ENCODE results near the gene ABHD16A.

The ABHD16A gene

DNA sequence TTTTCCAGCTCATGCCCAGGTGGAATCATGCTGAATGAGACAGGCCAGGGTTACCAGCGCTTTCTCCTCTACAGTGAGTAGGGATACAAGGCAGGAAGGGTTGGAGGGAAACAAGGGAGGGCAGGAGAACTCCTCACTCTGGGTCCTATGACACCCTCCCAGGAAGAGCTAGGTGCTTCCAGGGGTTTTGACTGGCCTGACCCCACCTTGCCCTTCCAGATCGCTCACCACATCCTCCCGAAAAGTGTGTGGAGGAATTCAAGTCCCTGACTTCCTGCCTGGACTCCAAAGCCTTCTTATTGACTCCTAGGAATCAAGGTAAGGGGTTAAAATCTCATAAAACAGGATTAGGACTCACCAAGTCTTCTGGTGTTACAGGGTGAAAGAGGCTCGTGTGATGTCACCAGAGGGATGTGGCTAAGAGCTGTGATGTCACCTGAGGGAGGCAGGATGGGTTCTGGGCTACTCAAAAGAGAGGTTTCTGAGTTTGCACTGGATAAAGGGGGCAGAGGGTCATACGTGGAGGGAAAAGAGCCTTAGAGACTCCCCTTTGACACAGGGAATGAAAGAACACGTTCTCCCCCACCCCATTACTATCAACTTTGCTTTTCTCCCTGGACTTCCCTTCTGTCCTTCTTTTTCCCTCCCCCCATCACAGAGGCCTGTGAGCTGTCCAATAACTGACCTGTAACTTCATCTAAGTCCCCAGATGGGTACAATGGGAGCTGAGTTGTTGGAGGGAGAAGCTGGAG, 45.5 kb downstream of the ABHD16A start:
- H3K18ac ChIP-seq (ENCODE audit: low read depth in 1 of 2, low read length in 2 of 2) = no peak overlapping the region
- H4K8ac ChIP-seq (ENCODE audit: low read length) = no peak overlapping the region
- H2BK12ac ChIP-seq (ENCODE audit: low read length in 2 of 2) = no peak overlapping the region
- no peak for DNase-seq
- no peak overlapping the region for H3K23ac ChIP-seq (ENCODE audit: low read length in 2 of 2)
- WGBS = 100% methylated on average over 5 of the region's 6 CpGs
- H3K36me3 ChIP-seq (ENCODE audit: control insufficient read depth in 1 of 2, insufficient read depth in 2 of 2, low read depth in 1 of 2, low read length in 2 of 2) = peaks cover 24 to 44% of the 10 kb centered on the region in 2 experiments
- peak overlapping the region; percentile 97 for H3K9ac ChIP-seq (ENCODE audit: low read length)
- no peaks in the 10 kb centered on the region for H3K27me3 ChIP-seq (ENCODE audit: control insufficient read depth in 1 of 2, insufficient read depth in 1 of 2, low read length in 2 of 2)
- peak overlapping the region in 1 of 2 experiments; percentile 98 for H3K4me3 ChIP-seq (ENCODE audit: insufficient read depth in 1 of 2, low read depth in 1 of 2, low read length in 2 of 2)
- no peak overlapping the region for H2AK5ac ChIP-seq (ENCODE audit: low read length, severe bottlenecking)
- H3K27ac ChIP-seq (ENCODE audit: low read length, poor library complexity, severe bottlenecking) = no peak overlapping the region
- H3K14ac ChIP-seq (ENCODE audit: low read length in 2 of 2) = no peak overlapping the region
- no peak overlapping the region for H3K4ac ChIP-seq (ENCODE audit: low read depth in 1 of 2, low read length in 2 of 2)
- no peak overlapping the region for H2BK120ac ChIP-seq (ENCODE audit: low read depth, low read length)
- H4K91ac ChIP-seq (ENCODE audit: low read length) = no peak overlapping the region
- no peak overlapping the region for H2BK5ac ChIP-seq (ENCODE audit: low read depth, low read length, poor library complexity, severe bottlenecking)
- no peak overlapping the region for H3K4me2 ChIP-seq (ENCODE audit: low read length, poor library complexity, severe bottlenecking)
- H2AFZ ChIP-seq (ENCODE audit: low read depth, low read length) = no peak overlapping the region
- peaks cover 31% of the 10 kb centered on the region for H3K4me1 ChIP-seq (ENCODE audit: control insufficient read depth, insufficient read depth, low read depth, low read length)
- H2BK15ac ChIP-seq (ENCODE audit: low read depth, poor library complexity, severe bottlenecking) = no peak overlapping the region
- H3K9me3 ChIP-seq (ENCODE audit: control insufficient read depth, low read length) = no peaks in the 10 kb centered on the region
- H3K79me1 ChIP-seq (replicated peaks; ENCODE audit: low read length, poor library complexity, severe bottlenecking) = peaks cover 20% of the 10 kb centered on the region

GRCh38 chr6:31655349-31656237, 47.5 kb downstream of the ABHD16A start, which contains the start of gene APOM:
APOM (plus strand) TSS chr6:31655894; CDS start chr6:31655967, 73 bp downstream.
- no peak within 1 kb of the TSS for H3K14ac ChIP-seq (ENCODE audit: low read length in 2 of 2)
- no peak within 1 kb of the TSS for H3K4me3 ChIP-seq (ENCODE audit: insufficient read depth in 1 of 2, low read depth in 1 of 2, low read length in 2 of 2)
- peaks cover 13% of the 10 kb centered on the region for H3K79me1 ChIP-seq (replicated peaks; ENCODE audit: low read length, poor library complexity, severe bottlenecking)
- no peaks in the 10 kb centered on the region for H3K9me3 ChIP-seq (ENCODE audit: control insufficient read depth, low read length)
- no peak within 1 kb of the TSS for H2AFZ ChIP-seq (ENCODE audit: low read depth, low read length)
- DNase-seq = no peak
- H3K18ac ChIP-seq (ENCODE audit: low read depth in 1 of 2, low read length in 2 of 2) = no peak within 1 kb of the TSS
- H3K27me3 ChIP-seq (ENCODE audit: control insufficient read depth in 1 of 2, insufficient read depth in 1 of 2, low read length in 2 of 2) = no peaks in the 10 kb centered on the region
- no peak within 1 kb of the TSS for H3K23ac ChIP-seq (ENCODE audit: low read length in 2 of 2)
- H2BK5ac ChIP-seq (ENCODE audit: low read depth, low read length, poor library complexity, severe bottlenecking) = no peak within 1 kb of the TSS
- no peak within 1 kb of the TSS for H2BK15ac ChIP-seq (ENCODE audit: low read depth, poor library complexity, severe bottlenecking)
- H2AK5ac ChIP-seq (ENCODE audit: low read length, severe bottlenecking) = no peak within 1 kb of the TSS
- no peak within 1 kb of the TSS for H3K4ac ChIP-seq (ENCODE audit: low read depth in 1 of 2, low read length in 2 of 2)
- H3K9ac ChIP-seq (ENCODE audit: low read length) = no peak within 1 kb of the TSS
- H3K36me3 ChIP-seq (ENCODE audit: control insufficient read depth in 1 of 2, insufficient read depth in 2 of 2, low read depth in 1 of 2, low read length in 2 of 2) = peaks cover 17 to 38% of the 10 kb centered on the region in 2 experiments
- peaks cover 22% of the 10 kb centered on the region for H3K4me1 ChIP-seq (ENCODE audit: control insufficient read depth, insufficient read depth, low read depth, low read length)
- H3K27ac ChIP-seq (ENCODE audit: low read length, poor library complexity, severe bottlenecking) = no peak within 1 kb of the TSS
- H3K4me2 ChIP-seq (ENCODE audit: low read length, poor library complexity, severe bottlenecking) = no peak within 1 kb of the TSS
- no peak within 1 kb of the TSS for H4K91ac ChIP-seq (ENCODE audit: low read length)
- H2BK120ac ChIP-seq (ENCODE audit: low read depth, low read length) = no peak within 1 kb of the TSS
- no peak within 1 kb of the TSS for H2BK12ac ChIP-seq (ENCODE audit: low read length in 2 of 2)
- 93% methylated on average over 8 of the region's 8 CpGs for WGBS
- no peak within 1 kb of the TSS for H4K8ac ChIP-seq (ENCODE audit: low read length)

- peaks cover 22% of the 10 kb centered on the region for H3K4me1 ChIP-seq (ENCODE audit: control insufficient read depth, insufficient read depth, low read depth, low read length)
- H3K79me1 ChIP-seq (replicated peaks; ENCODE audit: low read length, poor library complexity, severe bottlenecking) = peaks cover 12% of the 10 kb centered on the region
- no peak overlapping the region for H2BK5ac ChIP-seq (ENCODE audit: low read depth, low read length, poor library complexity, severe bottlenecking)
- no peak overlapping the region for H2BK12ac ChIP-seq (ENCODE audit: low read length in 2 of 2)
- DNase-seq = no peak
- H3K9ac ChIP-seq (ENCODE audit: low read length) = no peak overlapping the region
- H2AFZ ChIP-seq (ENCODE audit: low read depth, low read length) = no peak overlapping the region
- no peak overlapping the region for H3K4me2 ChIP-seq (ENCODE audit: low read length, poor library complexity, severe bottlenecking)
- 98% methylated on average over 6 of the region's 8 CpGs for WGBS
- H4K91ac ChIP-seq (ENCODE audit: low read length) = no peak overlapping the region
- H2BK120ac ChIP-seq (ENCODE audit: low read depth, low read length) = no peak overlapping the region
- no peak overlapping the region for H3K27ac ChIP-seq (ENCODE audit: low read length, poor library complexity, severe bottlenecking)
- no peak overlapping the region for H2BK15ac ChIP-seq (ENCODE audit: low read depth, poor library complexity, severe bottlenecking)
- no peak overlapping the region for H3K23ac ChIP-seq (ENCODE audit: low read length in 2 of 2)
- H3K36me3 ChIP-seq (ENCODE audit: control insufficient read depth in 1 of 2, insufficient read depth in 2 of 2, low read depth in 1 of 2, low read length in 2 of 2) = peaks cover 17 to 40% of the 10 kb centered on the region in 2 experiments
- H3K4me3 ChIP-seq (ENCODE audit: insufficient read depth in 1 of 2, low read depth in 1 of 2, low read length in 2 of 2) = no peak overlapping the region
- H3K14ac ChIP-seq (ENCODE audit: low read length in 2 of 2) = no peak overlapping the region
- H2AK5ac ChIP-seq (ENCODE audit: low read length, severe bottlenecking) = no peak overlapping the region
- no peak overlapping the region for H3K18ac ChIP-seq (ENCODE audit: low read depth in 1 of 2, low read length in 2 of 2)
- no peak overlapping the region for H3K4ac ChIP-seq (ENCODE audit: low read depth in 1 of 2, low read length in 2 of 2)
- H4K8ac ChIP-seq (ENCODE audit: low read length) = no peak overlapping the region
- no peaks in the 10 kb centered on the region for H3K27me3 ChIP-seq (ENCODE audit: control insufficient read depth in 1 of 2, insufficient read depth in 1 of 2, low read length in 2 of 2)
- no peaks in the 10 kb centered on the region for H3K9me3 ChIP-seq (ENCODE audit: control insufficient read depth, low read length)
These were observed 48.4 kb downstream of the ABHD16A start for GRCh38 chr6:31654574-31655348.

Measured in mesenchymal stem cell (in vitro differentiated cells and primary cell).